GM18505 (cell line): ENCODE measurements around the gene CTNNA2.

ENCODE experiments used
- ATAC-seq: cut with Tn5 transposase; IDR thresholded peaks from one replicate; pipeline ENCODE4 v1.9.1; 2021; ENCODE audit not compliant: unreplicated experiment
- POLR2A ChIP-seq: IDR thresholded peaks from 4 replicates; pipeline ENCODE4 v1.6.1; 2011; ENCODE audit warnings: borderline replicate concordance; ENCODE audit not compliant: insufficient read depth, insufficient read length; ENCODE audit errors: extremely low read depth

CTNNA2 gene

DNA sequence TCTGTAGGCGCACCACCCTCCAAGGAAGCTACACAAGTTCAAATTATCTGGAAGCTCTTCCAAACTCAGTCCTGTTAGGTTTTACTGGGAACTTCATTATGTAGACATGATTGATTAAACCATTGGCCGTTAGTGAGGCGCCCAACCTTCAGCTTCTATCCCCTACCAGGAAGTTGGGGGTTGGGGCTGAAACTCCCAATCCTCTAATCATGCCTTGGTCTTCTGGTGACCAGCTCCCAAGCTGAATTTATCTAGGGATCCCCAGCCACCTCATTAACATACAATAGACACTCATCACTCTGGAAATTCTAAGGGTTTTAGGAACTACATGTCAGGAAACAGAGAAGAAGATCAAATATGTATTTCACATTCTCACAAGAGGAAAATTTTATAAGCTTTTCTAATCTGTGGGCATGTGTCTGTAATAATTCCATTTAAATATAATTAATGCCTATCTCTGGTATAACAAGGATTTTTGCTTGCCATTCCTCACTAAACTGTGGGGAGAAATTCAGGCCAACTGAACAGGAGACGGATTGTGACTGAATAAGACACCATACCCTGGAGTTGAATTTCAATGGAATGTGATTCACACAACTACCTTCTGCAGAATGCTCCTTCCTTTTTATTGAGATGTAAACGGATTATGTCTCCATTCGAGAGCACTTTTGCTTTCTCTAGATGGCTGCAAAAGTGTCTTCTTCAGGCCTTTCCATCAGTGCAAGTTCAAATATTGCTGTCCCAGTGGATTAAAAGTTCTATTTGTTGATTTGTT, 463.1 kb downstream of the CTNNA2 start:
- no peak for ATAC-seq

DNA sequence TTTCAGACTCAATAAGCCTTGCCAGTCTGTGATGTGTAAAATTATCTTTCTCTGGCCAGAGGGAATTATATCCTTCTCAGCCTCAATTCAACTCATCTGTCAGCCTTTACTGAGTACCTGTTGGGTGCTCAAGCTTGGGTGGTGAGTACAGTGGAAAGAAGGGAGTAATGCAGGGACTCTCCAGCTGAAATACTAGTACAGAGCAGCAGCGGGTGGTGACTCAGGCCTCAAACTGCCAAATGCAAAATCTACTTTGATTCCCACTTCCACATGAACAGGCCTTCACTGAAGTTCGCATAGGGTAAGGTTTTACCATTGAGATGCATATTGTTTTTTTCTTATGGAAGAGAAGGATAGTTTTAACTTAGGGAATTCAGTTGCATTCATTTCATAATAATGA, 464.9 kb downstream of the CTNNA2 start:
- no peak for TF ChIP-seq POLR2A
- ATAC-seq = no peak

More for the DNA sequence above, 463.1 kb downstream of the CTNNA2 start:
- TF ChIP-seq POLR2A = no peak

DNA sequence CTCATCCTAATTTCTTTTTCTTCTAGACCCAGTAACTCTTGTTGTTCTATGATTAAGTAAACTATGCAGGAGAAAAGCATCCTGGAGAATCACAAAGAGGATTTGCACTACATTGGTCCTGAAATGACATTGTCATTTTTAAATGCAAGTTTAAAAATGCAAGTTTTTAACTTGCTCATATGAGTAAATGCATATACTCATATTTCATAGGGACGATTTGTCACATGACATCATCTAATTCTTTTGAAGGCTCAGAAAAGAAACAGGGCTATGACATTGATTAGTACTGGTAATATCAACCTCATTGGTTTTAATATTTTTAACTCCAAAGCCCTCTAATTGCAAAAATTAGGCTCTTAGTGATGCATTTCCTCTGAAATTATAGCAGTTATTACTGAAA, 467.3 kb downstream of the CTNNA2 start:
- TF ChIP-seq POLR2A = no peak
- ATAC-seq = no peak

DNA sequence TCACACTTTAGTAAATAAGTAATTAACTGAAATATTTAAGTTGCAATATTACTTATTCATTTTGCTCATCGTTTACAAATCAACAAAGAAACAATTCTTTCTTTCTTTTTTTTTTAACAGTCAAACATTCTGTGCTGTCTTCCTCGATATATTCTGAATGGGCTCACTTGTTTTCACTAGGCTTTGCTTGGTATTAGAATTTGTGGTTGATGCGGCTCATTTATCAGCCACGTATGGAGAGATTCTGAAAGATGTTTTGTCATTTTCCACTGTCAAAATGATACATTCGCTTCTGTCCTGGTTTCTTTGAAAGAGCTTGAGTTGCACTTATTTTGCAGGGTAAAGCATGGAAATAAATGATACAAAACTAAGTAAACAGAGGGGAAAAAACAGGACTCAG, 468.0 kb downstream of the CTNNA2 start:
- no peak for ATAC-seq
- TF ChIP-seq POLR2A = no peak

DNA sequence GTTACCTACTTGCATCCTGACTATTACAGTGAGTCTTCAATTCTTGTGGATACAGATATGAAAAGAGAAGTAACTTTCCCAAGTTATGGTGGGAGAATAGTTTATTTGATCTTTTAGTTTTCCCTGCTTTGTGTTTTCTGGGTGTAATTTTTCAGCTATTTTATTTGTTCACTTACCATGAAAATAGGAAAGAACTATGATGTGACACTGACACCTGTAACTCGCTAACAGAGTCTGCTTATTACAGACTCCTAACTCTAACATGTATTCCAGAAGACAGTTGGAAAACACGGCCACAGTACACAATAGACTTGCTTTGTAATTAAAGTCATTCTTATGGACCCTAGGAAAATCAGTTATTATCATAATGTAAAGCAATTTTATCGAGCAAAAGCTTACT, 468.5 kb downstream of the CTNNA2 start:
- TF ChIP-seq POLR2A = no peak
- no peak for ATAC-seq

DNA sequence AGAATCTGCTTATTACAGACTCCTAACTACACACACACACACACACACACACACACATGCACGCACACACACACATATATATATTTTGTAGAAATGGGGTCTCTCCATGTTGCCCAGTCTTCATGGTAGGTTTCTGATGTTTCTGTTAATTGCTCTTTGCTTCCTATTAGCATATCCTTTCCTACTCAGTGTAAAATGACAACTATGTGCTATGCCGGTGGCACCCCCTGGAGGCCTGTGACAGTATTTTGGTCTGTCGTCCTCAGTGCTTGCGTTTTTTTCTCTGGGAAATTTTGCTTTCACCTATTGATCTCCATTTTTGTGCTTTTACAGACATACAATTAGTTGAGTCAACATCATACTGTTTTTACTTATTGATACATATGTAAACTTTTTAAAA, 469.6 kb downstream of the CTNNA2 start:
- ATAC-seq = no peak
- no peak for TF ChIP-seq POLR2A

DNA sequence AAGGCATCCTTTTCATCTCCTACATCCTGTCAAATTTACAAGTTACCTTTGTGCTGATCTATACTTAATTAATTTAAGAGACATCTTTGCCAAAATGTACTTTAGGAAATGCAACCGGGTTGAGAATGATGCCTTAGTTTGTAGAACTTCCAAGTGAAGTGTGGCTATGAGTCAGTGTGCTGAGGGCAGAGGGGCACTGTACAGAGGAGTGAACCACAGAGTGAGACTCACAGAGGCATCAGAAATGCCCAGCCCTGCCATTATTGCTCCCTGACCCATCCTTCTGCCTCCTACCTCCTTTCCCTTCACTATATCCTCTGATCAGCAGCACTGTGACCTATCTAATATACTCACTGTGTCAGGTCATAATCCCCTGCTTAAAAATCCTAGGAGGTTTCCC, 471.6 kb downstream of the CTNNA2 start:
- no peak for TF ChIP-seq POLR2A
- ATAC-seq = no peak

DNA sequence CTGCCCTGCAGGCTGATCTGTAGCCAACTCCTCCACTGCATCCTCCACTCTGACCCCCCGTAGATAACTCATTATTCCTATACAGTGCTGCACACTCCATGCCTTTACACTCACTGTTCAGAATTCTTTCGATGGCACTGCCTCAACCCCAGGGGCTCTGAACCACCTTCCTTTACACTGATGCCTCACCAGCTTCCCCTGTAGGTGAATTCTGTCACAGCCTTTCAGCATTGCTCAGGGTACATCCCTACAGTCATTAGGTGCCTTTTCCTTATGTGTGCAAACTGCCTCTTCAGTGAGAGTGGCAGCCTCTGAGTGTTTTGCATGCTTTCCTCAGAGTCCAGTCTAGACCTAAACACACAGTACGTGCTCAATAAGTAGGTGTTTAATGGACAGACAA, 472.3 kb downstream of the CTNNA2 start:
- no peak for TF ChIP-seq POLR2A
- no peak for ATAC-seq

DNA sequence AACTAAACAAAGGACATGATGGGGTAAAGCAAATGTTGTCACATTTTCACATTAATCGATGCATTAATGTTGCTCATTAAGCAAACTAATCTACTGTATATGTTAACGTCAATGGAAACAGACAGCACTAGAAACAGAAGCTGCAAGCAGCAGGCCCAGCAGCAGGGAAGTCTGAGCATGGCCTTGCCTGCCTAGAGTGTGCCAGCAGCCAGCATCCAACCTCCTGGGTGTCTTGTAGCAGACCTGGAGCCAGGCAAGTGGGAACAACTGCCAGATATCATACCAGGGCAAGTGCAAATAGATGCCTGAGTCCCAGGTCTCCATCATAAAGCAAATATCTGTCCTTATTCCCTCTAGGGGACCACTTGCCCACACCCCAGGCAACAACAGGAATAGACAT, 472.7 kb downstream of the CTNNA2 start:
- TF ChIP-seq POLR2A = no peak
- no peak for ATAC-seq

DNA sequence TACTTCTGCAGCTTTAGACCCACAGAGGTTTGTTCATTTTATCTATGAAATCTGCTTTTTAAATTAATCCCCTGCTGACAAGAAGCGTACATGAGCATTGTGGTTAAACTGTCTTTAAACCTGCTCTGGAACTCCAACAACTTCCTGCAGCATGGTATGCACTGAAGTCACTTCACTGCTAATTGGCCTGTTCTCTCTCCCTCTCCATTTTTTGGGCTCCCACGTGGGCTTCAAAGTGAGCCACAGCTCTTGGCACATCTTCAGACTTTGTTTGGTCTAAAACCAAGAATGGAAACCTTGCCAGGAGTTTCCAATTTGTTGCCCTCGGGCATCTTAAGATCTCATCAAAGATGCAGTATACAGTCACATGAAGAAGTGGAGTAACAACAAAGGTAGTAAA, 480.3 kb downstream of the CTNNA2 start:
- TF ChIP-seq POLR2A = no peak
- ATAC-seq = no peak

DNA sequence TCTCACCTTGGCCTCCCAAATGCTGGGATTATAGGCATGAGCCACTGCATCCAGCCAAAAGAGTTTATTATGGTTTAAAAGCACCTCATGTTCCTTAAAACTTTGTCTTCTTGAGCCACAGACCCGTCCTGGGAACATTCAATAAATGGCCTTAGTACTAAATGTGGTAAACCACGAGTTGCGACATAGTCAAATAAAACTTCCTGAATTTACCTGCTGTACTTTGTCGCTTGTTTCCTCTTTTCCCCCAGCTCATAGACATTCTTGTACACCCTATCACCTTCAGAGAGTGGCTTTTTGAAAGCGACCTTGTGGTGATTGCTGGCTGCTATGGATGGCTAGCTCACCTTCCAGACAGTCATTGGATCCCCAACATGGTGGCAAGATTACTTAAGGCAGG, 481.3 kb downstream of the CTNNA2 start:
- no peak for ATAC-seq
- no peak for TF ChIP-seq POLR2A

DNA sequence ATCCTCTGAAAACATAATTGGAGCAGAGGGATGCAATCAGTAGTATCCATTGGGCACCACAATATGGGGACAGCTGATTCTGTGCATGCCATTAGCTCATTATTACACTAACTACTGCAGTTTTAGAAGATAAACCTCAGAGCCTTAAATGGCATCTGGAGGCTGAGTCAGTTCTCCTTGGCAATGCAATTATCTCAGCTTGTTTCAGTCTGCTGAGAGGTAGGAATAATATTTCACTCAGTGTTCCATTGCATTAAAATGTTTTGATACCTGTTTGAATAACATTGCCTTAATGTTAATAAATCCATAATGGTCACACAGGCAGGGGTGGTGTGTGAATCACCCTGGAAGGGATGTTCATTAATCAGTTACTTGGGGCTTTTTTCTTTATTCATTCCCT, 482.1 kb downstream of the CTNNA2 start:
- ATAC-seq = no peak
- no peak for TF ChIP-seq POLR2A

DNA sequence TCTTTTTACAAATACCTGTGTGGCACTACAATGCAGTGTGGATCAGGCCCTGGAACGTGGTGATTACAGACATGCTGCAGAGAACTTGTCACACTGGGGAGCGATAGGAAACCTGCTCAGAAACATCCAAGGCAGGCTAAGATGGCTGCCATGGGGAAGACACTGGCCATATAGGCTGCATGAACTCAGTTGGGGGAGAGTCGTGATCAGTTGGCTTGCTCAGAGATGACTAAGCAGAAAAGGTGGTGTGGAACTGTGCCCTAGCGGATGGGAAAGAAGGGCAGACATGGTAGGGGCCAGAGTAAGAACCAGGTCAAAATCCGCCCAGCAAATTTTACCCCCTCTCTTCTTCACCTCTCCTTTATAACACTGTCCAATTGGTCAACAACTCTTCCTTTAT, 483.9 kb downstream of the CTNNA2 start:
- TF ChIP-seq POLR2A = no peak
- no peak for ATAC-seq

DNA sequence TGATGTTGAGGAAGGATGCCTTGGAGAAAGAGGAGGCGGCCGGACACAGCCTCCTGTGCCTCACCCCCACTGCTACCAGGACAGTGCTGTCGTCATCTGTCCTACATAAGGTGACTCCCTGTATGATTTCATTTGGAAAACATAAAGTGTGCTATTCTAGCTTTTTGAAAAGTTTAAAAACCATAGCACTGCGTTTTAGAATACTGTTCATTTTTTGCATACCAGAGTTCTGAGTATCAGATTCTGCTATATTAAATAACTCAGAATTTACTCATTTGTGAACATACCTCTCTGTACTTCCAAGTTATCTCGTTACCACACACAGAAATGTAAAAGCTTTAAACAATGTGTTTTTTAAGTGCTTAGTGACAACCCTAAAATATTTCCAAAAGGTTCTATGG, 488.9 kb downstream of the CTNNA2 start:
- no peak for TF ChIP-seq POLR2A
- ATAC-seq = no peak

DNA sequence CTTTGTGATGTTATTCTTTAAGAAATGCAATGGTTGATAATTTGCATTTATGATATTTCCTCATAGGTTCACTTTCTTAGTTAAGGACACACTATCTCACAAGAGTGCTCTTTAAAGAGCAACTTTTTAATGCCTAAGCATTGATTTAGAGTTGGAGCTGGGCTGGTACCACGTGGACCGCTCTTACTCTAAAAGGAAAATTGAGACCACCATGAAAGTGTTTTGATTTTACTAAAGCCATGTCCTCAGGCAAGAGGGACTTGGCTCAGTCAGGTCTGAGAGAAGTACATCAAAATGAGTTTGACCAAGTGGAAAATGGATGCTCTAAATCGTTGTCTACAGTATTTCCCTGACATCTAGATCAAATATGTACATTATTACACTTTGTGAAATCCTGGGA, 489.3 kb downstream of the CTNNA2 start:
- TF ChIP-seq POLR2A = no peak
- no peak for ATAC-seq

DNA sequence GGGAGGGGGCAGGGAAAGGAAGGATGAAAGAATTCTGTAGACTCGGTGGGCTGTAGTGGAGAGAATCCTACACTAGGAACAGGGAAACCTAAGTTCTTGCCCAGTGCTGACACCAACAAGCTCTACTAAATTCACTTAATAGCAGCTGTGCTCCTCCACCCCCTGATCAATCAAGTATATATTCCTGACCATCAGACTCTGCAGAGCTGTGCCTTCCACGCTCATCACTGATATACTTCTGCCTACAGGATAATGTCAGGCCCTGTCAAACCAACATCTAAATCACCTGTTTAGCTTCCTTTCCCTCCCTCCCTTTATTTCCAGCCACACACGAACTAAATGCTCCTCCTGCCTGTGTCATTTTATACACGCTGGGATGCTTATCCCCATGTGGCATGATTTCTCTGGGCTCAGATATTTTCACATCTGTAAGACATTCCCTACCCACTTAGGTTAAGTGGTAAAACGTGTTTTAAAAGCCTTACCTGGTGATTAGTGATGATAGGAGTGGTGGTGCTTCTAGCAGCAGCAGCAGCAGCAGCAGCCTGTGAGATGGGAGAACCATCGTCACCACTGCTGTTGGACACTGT, 489.8 kb downstream of the CTNNA2 start:
- ATAC-seq = no peak
- TF ChIP-seq POLR2A = no peak
